Progenitor cell of endocrine pancreas (in vitro differentiated cells): Measurements from ENCODE around the gene CFAP410. TPM values are rescaled to one million over a fixed set of nuclear protein-coding genes. Genes with fewer than 3 reads are reported as not detected.

Experiments used
- DNase-seq: peaks from one replicate; pipeline ENCODE4 v3.0.0; 2021; ENCODE audit warnings: low spot score; ENCODE audit not compliant: unreplicated experiment
- H3K27ac Mint-ChIP-seq: 2 replicates; pipeline ENCODE4 v1.8.0; 2021; ENCODE audit warnings: mild to moderate bottlenecking, moderate library complexity, mixed read lengths
- H3K27me3 Mint-ChIP-seq: 2 replicates; pipeline ENCODE4 v1.8.0; 2021; ENCODE audit warnings: mixed read lengths
- H3K36me3 Mint-ChIP-seq: 2 replicates; pipeline ENCODE4 v1.8.0; 2022; ENCODE audit warnings: mixed read lengths; ENCODE audit not compliant: insufficient read depth
- H3K4me1 Mint-ChIP-seq: 2 replicates; pipeline ENCODE4 v1.8.0; 2021; ENCODE audit warnings: low read depth, mixed read lengths
- H3K4me3 Mint-ChIP-seq: 2 replicates; pipeline ENCODE4 v1.8.0; 2021; ENCODE audit warnings: low read depth, mild to moderate bottlenecking, moderate library complexity, mixed read lengths
- H3K9me3 Mint-ChIP-seq: 2 replicates; pipeline ENCODE4 v1.8.0; 2021; ENCODE audit warnings: low read depth, mixed read lengths
- CTCF ChIP-seq: fragments of 200-600 bp; sonication (generic); IDR thresholded peaks from one replicate; pipeline ENCODE4 v1.5.0; 2021; ENCODE audit warnings: antibody characterized with exemption, mild to moderate bottlenecking; ENCODE audit not compliant: unreplicated experiment
- total RNA-seq: library from RNA; stranded (reverse); gene quantifications from 2 replicates; pipeline ENCODE4 v1.2.1, GENCODE V29; 2021

CFAP410 gene
- total RNA-seq, 1 donor from 2014 or later, result 32.4 TPM

GRCh38 chr21:44377201-44377921 lies 38.2 kb upstream of the CFAP410 start:
- peak; percentile 44 for TF ChIP-seq CTCF
- peaks cover 30% of the 10 kb centered on the region for H3K27me3 Mint-ChIP-seq
- peaks cover 4% of the 10 kb centered on the region for H3K9me3 Mint-ChIP-seq
- H3K36me3 Mint-ChIP-seq, result no peaks in the 10 kb centered on the region
- DNase-seq, result no peak
- no peaks in the 10 kb centered on the region for H3K4me1 Mint-ChIP-seq
- H3K27ac Mint-ChIP-seq, result no peak overlapping the region
- no peak overlapping the region for H3K4me3 Mint-ChIP-seq

GRCh38 chr21:44376606-44377005 lies 37.4 kb upstream of the CFAP410 start:
- Mint-ChIP-seq H3K9me3 (no peaks in the 10 kb centered on the region), H3K36me3 (no peaks in the 10 kb centered on the region), H3K4me1 (no peaks in the 10 kb centered on the region), H3K27ac (no peak overlapping the region), H3K27me3 (peaks cover 29% of the 10 kb centered on the region), H3K4me3 (no peak overlapping the region)
- no peak for TF ChIP-seq CTCF
- DNase-seq, result no peak

- Mint-ChIP-seq H3K4me3 (no peak overlapping the region), H3K27me3 (peaks cover 32% of the 10 kb centered on the region), H3K36me3 (no peaks in the 10 kb centered on the region), H3K9me3 (no peaks in the 10 kb centered on the region), H3K4me1 (no peaks in the 10 kb centered on the region), H3K27ac (no peak overlapping the region)
- no peak for DNase-seq
- no peak for TF ChIP-seq CTCF
These were observed 36.6 kb upstream of the CFAP410 start for GRCh38 chr21:44375761-44376241.

- Mint-ChIP-seq H3K27me3 (peaks cover 32% of the 10 kb centered on the region), H3K4me3 (no peak overlapping the region), H3K4me1 (no peaks in the 10 kb centered on the region), H3K36me3 (no peaks in the 10 kb centered on the region), H3K27ac (no peak overlapping the region), H3K9me3 (no peaks in the 10 kb centered on the region)
- TF ChIP-seq CTCF, result no peak
- DNase-seq, result no peak
These were observed 36.1 kb upstream of the CFAP410 start for GRCh38 chr21:44375281-44375651.

- no peak overlapping the region for H3K27ac Mint-ChIP-seq
- H3K27me3 Mint-ChIP-seq, result peaks cover 27% of the 10 kb centered on the region
- H3K4me1 Mint-ChIP-seq, result no peaks in the 10 kb centered on the region
- TF ChIP-seq CTCF, result no peak
- no peak overlapping the region for H3K4me3 Mint-ChIP-seq
- no peaks in the 10 kb centered on the region for H3K36me3 Mint-ChIP-seq
- DNase-seq, result no peak
- no peaks in the 10 kb centered on the region for H3K9me3 Mint-ChIP-seq
These were observed 35.6 kb upstream of the CFAP410 start for GRCh38 chr21:44374601-44375280.
